GM18505 (cell line): ENCODE measurements around the gene FIGLA.
"Not testable (repeated sequence)": the region's sequence is repeated elsewhere in the genome, so short reads cannot be mapped to it uniquely, and the experiment has no call there.

Experiments
- ATAC-seq: cut with Tn5 transposase; IDR thresholded peaks from one replicate; pipeline ENCODE4 v1.9.1; 2021; ENCODE audit not compliant: unreplicated experiment
- POLR2A ChIP-seq: IDR thresholded peaks from 4 replicates; pipeline ENCODE4 v1.6.1; 2011; ENCODE audit warnings: borderline replicate concordance; ENCODE audit not compliant: insufficient read depth, insufficient read length; ENCODE audit errors: extremely low read depth

FIGLA gene

GRCh38 chr2:70799706-70800105, 9.3 kb upstream of the FIGLA start:
- no peak for ATAC-seq
- no peak for TF ChIP-seq POLR2A

DNA sequence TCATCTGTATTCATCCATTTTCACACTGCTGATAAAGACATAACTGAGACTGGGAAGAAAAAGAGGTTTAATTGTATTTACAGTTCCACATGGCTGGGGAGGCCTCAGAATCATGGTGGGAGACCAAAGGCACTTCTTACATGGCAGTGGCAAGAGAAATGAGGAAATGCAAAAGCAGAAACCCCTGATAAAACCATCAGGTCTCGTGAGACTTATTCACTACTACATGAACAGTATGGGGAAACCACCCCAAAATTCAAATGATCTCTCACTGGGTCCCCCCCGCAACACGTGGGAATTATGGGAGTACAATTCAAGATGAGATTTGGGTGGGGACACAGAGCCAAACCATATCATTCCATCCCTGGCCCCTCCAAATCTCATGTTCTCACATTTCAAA, 7.6 kb upstream of the FIGLA start:
- not testable (repeated sequence) for ATAC-seq

GRCh38 chr2:70797506-70797905, 7.1 kb upstream of the FIGLA start:
- ATAC-seq: no peak
- no peak for TF ChIP-seq POLR2A

DNA sequence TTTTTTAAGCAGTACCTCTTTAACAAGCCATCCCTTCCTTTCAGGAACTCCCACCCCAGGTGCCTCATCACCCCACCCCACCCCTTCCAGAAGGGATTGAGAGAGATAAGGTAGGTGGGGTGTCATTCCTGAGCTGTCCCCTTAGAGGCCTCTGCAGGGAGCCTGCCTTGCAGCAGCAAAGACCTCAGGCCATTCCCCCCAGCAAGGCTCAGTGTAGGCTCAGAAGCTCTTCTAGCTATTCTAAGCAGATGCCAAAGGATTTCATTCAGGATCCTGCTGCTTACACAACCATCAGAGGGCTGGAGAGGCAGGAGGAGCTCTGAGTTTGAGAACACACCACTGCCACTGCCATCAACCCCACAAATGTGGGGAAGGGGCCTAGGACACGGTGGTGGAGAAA, 5.8 kb upstream of the FIGLA start:
- ATAC-seq: no peak
- no peak for TF ChIP-seq POLR2A

- no peak for TF ChIP-seq POLR2A
Observed at GRCh38 chr2:70795164-70795995, 4.9 kb upstream of the FIGLA start.

DNA sequence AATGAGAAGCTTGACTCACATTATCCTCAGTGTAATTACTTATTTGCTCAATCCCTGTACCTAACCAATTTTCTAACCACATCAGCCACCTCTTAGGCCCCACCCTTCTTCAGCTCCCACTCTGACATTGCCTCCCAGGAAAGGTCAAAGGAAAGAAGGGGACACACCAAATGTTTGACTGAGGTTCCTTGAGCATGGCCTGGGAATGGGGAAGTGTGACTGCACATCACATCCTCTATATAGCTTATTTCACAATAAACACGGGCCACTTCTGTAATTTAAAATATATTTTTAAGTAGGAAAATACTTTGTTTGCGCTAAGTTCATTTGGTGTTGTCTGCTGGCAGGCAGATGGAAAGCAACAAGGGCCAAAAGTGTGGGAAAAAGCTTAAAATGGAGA, 3.0 kb upstream of the FIGLA start:
- no peak for ATAC-seq

More at GRCh38 chr2:70795164-70795995, 4.9 kb upstream of the FIGLA start:
- no peak for ATAC-seq

GRCh38 chr2:70789304-70790135, 923 bp downstream of the FIGLA start:
- no peak for ATAC-seq
- no peak for TF ChIP-seq POLR2A

More for the DNA sequence above, 3.0 kb upstream of the FIGLA start:
- TF ChIP-seq POLR2A: no peak

GRCh38 chr2:70785137-70785911, 5.1 kb downstream of the FIGLA start:
- no peak for TF ChIP-seq POLR2A
- no peak for ATAC-seq

GRCh38 chr2:70784320-70784719, 6.1 kb downstream of the FIGLA start:
- no peak for ATAC-seq
- TF ChIP-seq POLR2A: no peak

- ATAC-seq: no peak
- no peak for TF ChIP-seq POLR2A
Observed at GRCh38 chr2:70779911-70780545, 10.4 kb downstream of the FIGLA start.

DNA sequence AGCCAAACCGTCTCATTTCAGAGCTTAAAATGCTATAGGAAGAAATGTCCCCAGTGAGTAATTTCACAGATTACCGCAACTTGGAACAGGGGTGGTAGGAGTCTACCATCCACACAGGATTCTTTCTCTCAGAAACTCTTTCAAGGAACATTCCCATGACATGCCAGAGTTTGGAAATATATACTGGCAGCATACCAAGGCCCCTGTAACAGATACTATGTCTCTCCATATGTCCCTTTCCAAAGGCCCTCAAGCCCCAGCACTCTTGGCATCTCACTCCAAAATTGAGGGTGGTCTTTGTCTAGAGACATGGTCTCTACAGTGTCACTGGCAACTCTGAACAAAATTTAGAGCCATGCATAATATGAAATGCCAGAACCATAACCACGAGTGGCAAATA, 11.0 kb downstream of the FIGLA start:
- no peak for TF ChIP-seq POLR2A
- no peak for ATAC-seq

DNA sequence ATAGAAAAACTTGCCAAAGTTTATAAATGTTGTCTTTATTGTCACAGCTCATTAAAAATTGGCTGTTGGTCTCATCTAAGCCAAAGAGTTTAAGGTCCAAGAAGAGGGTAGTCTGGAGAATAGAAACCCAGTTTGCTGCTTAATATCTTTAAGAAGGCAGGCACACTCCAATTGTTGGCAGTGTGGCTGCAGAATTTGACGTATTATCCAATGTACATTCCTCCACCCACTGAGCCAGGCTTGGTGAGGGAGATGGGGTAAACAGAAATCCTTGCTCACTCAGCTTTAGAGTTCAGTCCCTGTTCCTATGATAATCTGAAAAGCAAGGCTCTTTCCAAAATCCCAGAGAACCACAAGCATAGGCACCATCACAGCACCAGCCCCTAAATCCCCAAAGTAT, 11.8 kb downstream of the FIGLA start:
- no peak for ATAC-seq
- TF ChIP-seq POLR2A: no peak

- ATAC-seq: no peak
- no peak for TF ChIP-seq POLR2A
Observed at GRCh38 chr2:70777450-70777849, 13.0 kb downstream of the FIGLA start.
